Measurements from ENCODE around the gene SLC24A3. TPM values are rescaled to one million over a fixed set of nuclear protein-coding genes. Genes with fewer than 3 reads are reported as not detected.

Gene SLC24A3
- total and polyA plus RNA-seq, 2 experiments from 2014 or later = not detected

DNA sequence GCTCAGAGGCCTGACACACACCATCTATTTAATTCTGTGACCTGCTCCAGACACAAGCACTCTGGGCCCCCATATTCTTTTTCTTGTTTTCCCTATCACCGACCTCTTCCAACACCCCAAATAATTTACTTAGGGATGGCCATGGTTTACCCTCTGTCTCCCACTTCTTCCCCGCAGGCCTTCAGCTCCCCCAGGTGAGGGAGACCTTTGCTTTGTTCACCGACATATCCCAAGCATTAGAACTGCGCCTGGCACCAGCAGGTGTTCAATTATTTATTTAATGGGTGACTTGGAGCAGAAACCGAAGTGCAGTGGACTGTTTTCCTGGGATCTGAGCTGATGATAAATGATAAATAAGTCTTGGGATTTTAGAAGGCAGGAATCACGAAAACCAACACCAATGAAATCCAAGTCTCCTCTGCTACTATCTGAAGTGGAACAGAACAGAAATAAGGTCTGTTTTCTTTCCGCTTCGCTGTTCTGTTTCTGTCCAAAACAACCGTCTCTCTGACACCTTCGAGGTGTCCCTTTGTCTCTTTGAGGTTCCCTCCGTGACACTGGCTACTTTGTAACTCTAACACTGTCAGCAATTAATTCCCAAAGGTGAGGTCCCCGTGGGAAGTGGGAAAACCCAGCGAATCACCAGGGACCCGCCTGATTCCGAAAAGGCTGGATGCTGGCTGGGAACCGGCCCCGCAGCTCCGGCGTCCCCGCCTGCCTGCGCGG, 544.5 kb downstream of the SLC24A3 start:
- TF ChIP-seq EZH2 (IDR thresholded peaks at IDR 0.05; ENCODE audit: insufficient read depth, poor library complexity, severe bottlenecking) (no peak), EZH2phosphoT487 (IDR thresholded peaks at IDR 0.05; ENCODE audit: insufficient read depth, low read depth) (no peak)
- H3K9me3 ChIP-seq (ENCODE audit: low read depth) = no peaks in the 10 kb centered on the region
- H3K4me1 ChIP-seq (ENCODE audit: insufficient read depth) = peaks cover 17% of the 10 kb centered on the region
- no peaks in the 10 kb centered on the region for H3K36me3 ChIP-seq (ENCODE audit: low read depth)
- in situ Hi-C loops (cut with MboI) = no loop called here
- peak overlapping the region; percentile 86 for H3K27ac ChIP-seq
- peak overlapping the region; percentile 96 for H3K9ac ChIP-seq
- peaks cover 20% of the 10 kb centered on the region; the same call in 1 of the 2 replicates for H3F3A ChIP-seq (ENCODE audit: insufficient read depth)
- 19 to 22% methylated on average over 21 to 22 of the region's 22 CpGs for WGBS, 2 experiments (ENCODE audit: low coverage in 1 of 2, low lambda C conversion rate in 2 of 2, missing lambda C conversion rate in 2 of 2)
- H3K4me2 ChIP-seq (ENCODE audit: unreplicated experiment) = peak overlapping the region; percentile 99
- 0 out of 2 replicates have a peak, but pooled peaks cover 3% of the 10 kb centered on the region for H4K20me1 ChIP-seq (ENCODE audit: insufficient read depth)
- H3K79me2 ChIP-seq (ENCODE audit: insufficient read depth) = peaks cover 15% of the 10 kb centered on the region
- no peak for DNase-seq
- H3K9me2 ChIP-seq (ENCODE audit: insufficient read depth) = no peaks in the 10 kb centered on the region
- peak overlapping the region; percentile 93 for H2AFZ ChIP-seq
- H3K4me3 ChIP-seq = peak overlapping the region; percentile 99
- no peaks in the 10 kb centered on the region for H3K27me3 ChIP-seq (replicated peaks; ENCODE audit: insufficient read depth)

DNA sequence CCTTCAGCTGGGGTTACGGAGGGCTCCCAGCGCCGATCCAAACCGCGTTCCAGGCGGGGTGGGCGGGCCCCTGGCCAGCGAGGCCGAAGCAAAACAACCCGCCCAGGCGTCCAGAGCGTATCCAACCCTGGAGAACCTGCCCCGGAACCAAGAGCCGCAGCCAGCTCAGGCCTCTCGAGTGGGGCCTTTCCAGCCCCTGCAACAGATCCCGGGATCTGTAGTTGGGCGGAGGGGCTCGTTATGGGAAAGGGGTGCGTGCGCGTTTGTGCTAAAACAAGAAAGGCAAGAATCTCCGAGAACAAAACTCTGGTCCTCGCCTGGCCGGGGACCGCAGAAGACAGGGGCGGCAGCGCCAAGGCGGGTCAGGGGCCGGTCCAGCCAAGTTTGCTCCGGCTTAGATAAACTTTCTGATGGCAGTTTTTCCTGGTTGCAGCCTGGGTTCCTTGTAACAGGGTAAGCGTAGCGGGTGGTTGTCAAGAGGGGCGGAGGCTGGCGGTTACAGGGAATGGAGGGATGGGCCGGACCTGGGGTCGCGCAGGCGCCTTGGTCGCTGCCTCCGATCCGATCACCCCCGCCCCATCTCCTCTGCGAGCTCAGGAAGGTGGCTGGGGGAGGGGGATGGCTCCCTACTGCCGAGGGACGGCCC, 545.2 kb downstream of the SLC24A3 start:
- DNase-seq = peak; percentile 89
- no peaks in the 10 kb centered on the region for H3K9me2 ChIP-seq (ENCODE audit: insufficient read depth)
- H3K4me2 ChIP-seq (ENCODE audit: unreplicated experiment) = peak overlapping the region; percentile 99
- peak overlapping the region; percentile 99 for H3K4me3 ChIP-seq
- peaks cover 17% of the 10 kb centered on the region for H3K4me1 ChIP-seq (ENCODE audit: insufficient read depth)
- H3K9me3 ChIP-seq (ENCODE audit: low read depth) = no peaks in the 10 kb centered on the region
- 0 out of 2 replicates have a peak, but pooled peaks cover 6% of the 10 kb centered on the region for H4K20me1 ChIP-seq (ENCODE audit: insufficient read depth)
- no peaks in the 10 kb centered on the region for H3K36me3 ChIP-seq (ENCODE audit: low read depth)
- H3K27me3 ChIP-seq (replicated peaks; ENCODE audit: insufficient read depth) = no peaks in the 10 kb centered on the region
- peak overlapping the region; percentile 86 for H3K27ac ChIP-seq
- WGBS, 2 experiments (ENCODE audit: low coverage in 1 of 2, low lambda C conversion rate in 2 of 2, missing lambda C conversion rate in 2 of 2) = 1 to 2% methylated on average over 33 to 43 of the region's 45 CpGs
- TF ChIP-seq EZH2phosphoT487 (IDR thresholded peaks at IDR 0.05; ENCODE audit: insufficient read depth, low read depth) (no peak), EZH2 (IDR thresholded peaks at IDR 0.05; ENCODE audit: insufficient read depth, poor library complexity, severe bottlenecking) (no peak)
- H3F3A ChIP-seq (ENCODE audit: insufficient read depth) = peaks cover 20% of the 10 kb centered on the region; the same call in 1 of the 2 replicates
- H2AFZ ChIP-seq = peak overlapping the region; percentile 93
- in situ Hi-C loops (cut with MboI) = no loop called here
- H3K9ac ChIP-seq = peak overlapping the region; percentile 96
- H3K79me2 ChIP-seq (ENCODE audit: insufficient read depth) = peaks cover 15% of the 10 kb centered on the region

DNA sequence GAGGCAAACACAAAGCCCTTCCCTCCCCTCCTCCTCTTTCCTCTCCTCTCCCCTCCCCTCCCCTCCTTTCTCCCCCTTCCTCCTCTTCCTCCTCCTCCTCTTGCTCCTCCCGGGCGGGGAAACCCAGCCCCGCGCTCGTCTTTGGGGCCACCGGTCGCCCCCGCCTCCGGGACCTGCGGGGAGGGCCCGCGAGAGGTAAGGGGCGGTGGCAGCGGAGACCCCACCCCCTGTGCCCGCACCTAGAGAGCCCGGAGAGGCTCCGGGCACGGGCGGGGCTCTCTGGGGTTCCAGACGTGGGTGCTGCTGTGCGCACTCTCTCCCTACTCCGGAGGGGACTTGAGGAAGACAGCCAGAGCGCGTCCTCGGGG, 545.7 kb downstream of the SLC24A3 start, which contains the start of gene RIN2:
Gene RIN2, plus strand, starts transcription at position 126 of the 368 bp plus-strand sequence. CDS start 131,344 bp downstream, outside the sequence.
- no peaks in the 10 kb centered on the region for H3K9me3 ChIP-seq (ENCODE audit: low read depth)
- no peaks in the 10 kb centered on the region for H3K36me3 ChIP-seq (ENCODE audit: low read depth)
- peaks cover 15% of the 10 kb centered on the region for H3K79me2 ChIP-seq (ENCODE audit: insufficient read depth)
- peak within 1 kb of the TSS; percentile 86 for H3K27ac ChIP-seq
- DNase-seq = peak; percentile 61
- no peaks in the 10 kb centered on the region for H3K27me3 ChIP-seq (replicated peaks; ENCODE audit: insufficient read depth)
- peak within 1 kb of the TSS; percentile 93 for H2AFZ ChIP-seq
- H3K4me2 ChIP-seq (ENCODE audit: unreplicated experiment) = peak within 1 kb of the TSS; percentile 99
- H4K20me1 ChIP-seq (ENCODE audit: insufficient read depth) = 0 out of 2 replicates have a peak, but pooled peaks cover 6% of the 10 kb centered on the region
- 0 to 1% methylated on average over 16 to 24 of the region's 25 CpGs for WGBS, 2 experiments (ENCODE audit: low coverage in 1 of 2, low lambda C conversion rate in 2 of 2, missing lambda C conversion rate in 2 of 2)
- in situ Hi-C loops (cut with MboI) = no loop called here
- H3K4me3 ChIP-seq = peak within 1 kb of the TSS; percentile 99
- H3K9ac ChIP-seq = peak within 1 kb of the TSS; percentile 96
- H3K9me2 ChIP-seq (ENCODE audit: insufficient read depth) = no peaks in the 10 kb centered on the region
- TF ChIP-seq EZH2phosphoT487 (IDR thresholded peaks at IDR 0.05; ENCODE audit: insufficient read depth, low read depth) = no peak
- H3F3A ChIP-seq (ENCODE audit: insufficient read depth) = peaks cover 20% of the 10 kb centered on the region; the same call in 1 of the 2 replicates
- H3K4me1 ChIP-seq (ENCODE audit: insufficient read depth) = peaks cover 17% of the 10 kb centered on the region

DNA sequence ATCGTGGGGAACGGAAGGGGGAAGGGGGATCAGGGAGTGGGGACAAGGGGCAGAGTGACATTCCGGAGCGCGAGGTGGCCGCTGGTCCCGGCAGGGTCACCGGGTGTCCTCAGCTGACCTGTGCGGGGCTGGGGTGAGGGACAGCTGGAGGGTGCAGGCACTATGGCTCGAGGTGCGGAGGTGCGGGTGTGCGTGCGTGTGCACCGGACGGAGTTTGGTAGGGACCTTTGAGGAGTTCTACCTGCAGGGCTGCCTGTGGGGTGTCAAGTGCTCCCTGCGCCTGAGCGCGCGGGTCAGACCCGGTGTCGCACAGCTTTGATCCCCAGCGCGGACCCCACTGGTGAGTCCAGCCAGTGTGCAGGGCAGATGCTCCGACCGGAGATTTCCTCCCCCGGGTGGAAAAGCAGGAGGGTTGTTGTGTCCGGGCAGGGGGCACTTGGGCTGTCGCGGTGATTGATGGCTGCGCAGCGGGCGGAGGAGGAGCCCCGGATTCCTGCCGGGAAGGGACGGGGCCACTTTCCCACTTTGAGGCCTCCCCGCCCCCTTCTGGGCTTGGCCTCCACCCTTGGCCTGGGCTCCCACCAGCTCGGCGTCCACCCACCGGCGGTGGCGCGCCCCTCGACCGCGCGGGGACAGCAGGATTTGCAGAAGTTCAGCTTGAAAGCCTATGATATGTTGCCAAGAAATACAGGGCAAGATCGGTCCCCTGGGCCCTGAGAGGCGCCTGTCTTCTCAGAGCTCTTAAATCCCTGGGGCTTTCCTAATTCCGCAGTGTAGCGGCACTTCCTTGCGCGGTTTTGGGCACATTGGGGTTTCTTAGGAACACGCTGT, 546.3 kb downstream of the SLC24A3 start:
- H4K20me1 ChIP-seq (ENCODE audit: insufficient read depth) = 0 out of 2 replicates have a peak, but pooled peaks cover 6% of the 10 kb centered on the region
- no peaks in the 10 kb centered on the region for H3K27me3 ChIP-seq (replicated peaks; ENCODE audit: insufficient read depth)
- H3K79me2 ChIP-seq (ENCODE audit: insufficient read depth) = peaks cover 19% of the 10 kb centered on the region
- no peaks in the 10 kb centered on the region for H3K36me3 ChIP-seq (ENCODE audit: low read depth)
- peaks cover 17% of the 10 kb centered on the region for H3K4me1 ChIP-seq (ENCODE audit: insufficient read depth)
- peak; percentile 68 for DNase-seq
- peak overlapping the region; percentile 93 for H2AFZ ChIP-seq
- H3F3A ChIP-seq (ENCODE audit: insufficient read depth) = peaks cover 20% of the 10 kb centered on the region; the same call in 1 of the 2 replicates
- TF ChIP-seq EZH2 (IDR thresholded peaks at IDR 0.05; ENCODE audit: insufficient read depth, poor library complexity, severe bottlenecking) (no peak), EZH2phosphoT487 (IDR thresholded peaks at IDR 0.05; ENCODE audit: insufficient read depth, low read depth) (no peak)
- in situ Hi-C loops (cut with MboI) = no loop called here
- H3K9ac ChIP-seq = peak overlapping the region; percentile 96
- peak overlapping the region; percentile 99 for H3K4me2 ChIP-seq (ENCODE audit: unreplicated experiment)
- peak overlapping the region; percentile 99 for H3K4me3 ChIP-seq
- no peaks in the 10 kb centered on the region for H3K9me3 ChIP-seq (ENCODE audit: low read depth)
- WGBS, 2 experiments (ENCODE audit: low coverage in 1 of 2, low lambda C conversion rate in 2 of 2, missing lambda C conversion rate in 2 of 2) = 3 to 5% methylated on average over 43 to 45 of the region's 54 CpGs
- H3K9me2 ChIP-seq (ENCODE audit: insufficient read depth) = no peaks in the 10 kb centered on the region
- H3K27ac ChIP-seq = peak overlapping the region; percentile 86
